K562 (cell line): ENCODE measurements around the gene CD160. TPM values are rescaled to one million over a fixed set of nuclear protein-coding genes. Genes with fewer than 3 reads are reported as not detected.
"Not testable (repeated sequence)": the region's sequence is repeated elsewhere in the genome, so short reads cannot be mapped to it uniquely, and the experiment has no call there.

ENCODE experiments used
- ATAC-seq: fragments of 200-7000 bp; cut with Tn5 transposase; 3 replicates; pipeline ENCODE4 v1.9.1; 2020; ENCODE audit warnings: moderate library complexity
- BruUV-seq: library from RNA; stranded (reverse); fragments of 400-500 nt; replicated peaks from 2 replicates; lab custom pipeline; 2021; lab: Mats Ljungman, UMichigan
- CTCF ChIA-PET: fragments of 300-600 bp; formaldehyde crosslinking; extraction: SDS; loops from one replicate; lab custom pipeline; 2021; ENCODE audit warnings: low intra/inter-chr PET ratio; lab: Yijun Ruan, JAX
- POLR2A ChIA-PET: fragments of 300-600, 350-650 bp; sonication (Branson Sonifier 250); formaldehyde crosslinking; extraction: SDS; loops from one replicate; lab custom pipeline; 2021; ENCODE audit warnings: antibody characterized with exemption, inconsistent platforms; lab: Yijun Ruan, JAX
- DNase-seq, 4 experiments: peaks; one replicate each; pipeline versions ENCODE4 v3.0.0 to v3.0.0-alpha.2; 2011 to 2018; ENCODE audit warnings: low spot score in 3 of 4, mixed read lengths in 3 of 4; ENCODE audit errors: extremely low read depth in 1 of 4
- FAIRE-seq: peaks from 2 replicates; lab custom pipeline; 2011; peaks lifted over from hg19 to GRCh38; lab: Jason Lieb, UNC
- H2AFZ ChIP-seq: 2 replicates; pipeline ENCODE4 v1.6.0; 2011; ENCODE audit warnings: low read depth, low read length, control low read depth, inconsistent platforms
- H3K27ac ChIP-seq: fragments of 200-600 bp; 3 replicates; pipeline ENCODE4 v1.8.0; 2011; ENCODE audit warnings: low read depth, mild to moderate bottlenecking, control low read depth, inconsistent platforms, low read length, moderate library complexity, mixed read lengths; ENCODE audit errors: extremely low read depth
- H3K27me3 ChIP-seq, 2 experiments: fragments of 300-600 bp in 1 of 2; 2 replicates in 1 of 2; 3 replicates in 1 of 2; pipeline versions ENCODE4 v1.6.0 to v1.8.0; 2011; ENCODE audit warnings: inconsistent platforms in 2 of 2, low read length in 2 of 2, mild to moderate bottlenecking in 1 of 2, mixed read lengths in 1 of 2, moderate library complexity in 1 of 2; ENCODE audit not compliant: control insufficient read depth in 2 of 2, insufficient read depth in 2 of 2
- H3K36me3 ChIP-seq: fragments of 300-600 bp; 3 replicates; pipeline ENCODE4 v1.8.0; 2011; ENCODE audit warnings: mild to moderate bottlenecking, low read length, inconsistent platforms; ENCODE audit not compliant: control insufficient read depth, insufficient read depth
- H3K4me1 ChIP-seq, 2 experiments: fragments of 200-600 bp in 1 of 2; replicated peaks in 1 of 2; 2 replicates in 1 of 2; 3 replicates in 1 of 2; pipeline versions ENCODE4 v1.5.1 to v1.8.0; 2011; ENCODE audit warnings: inconsistent platforms in 2 of 2, low read length in 2 of 2, mild to moderate bottlenecking in 1 of 2, mixed read lengths in 1 of 2, moderate library complexity in 1 of 2; ENCODE audit not compliant: control insufficient read depth in 2 of 2, insufficient read depth in 2 of 2
- H3K4me2 ChIP-seq: 2 replicates; pipeline ENCODE4 v1.6.1; 2011; ENCODE audit warnings: low read length, control low read depth, inconsistent platforms, mixed read lengths; ENCODE audit not compliant: insufficient read depth
- H3K4me3 ChIP-seq: fragments of 200-600 bp; sonication (generic), shearing (Covaris generic); 2 replicates; pipeline ENCODE4 v1.5.1; 2016; ENCODE audit warnings: control low read depth, inconsistent platforms
- H3K79me2 ChIP-seq: fragments of 200-600 bp; 3 replicates; pipeline ENCODE4 v1.8.0; 2011; ENCODE audit warnings: low read length, inconsistent platforms; ENCODE audit not compliant: control insufficient read depth, insufficient read depth
- H3K9ac ChIP-seq, 2 experiments: 2 replicates each; pipeline versions ENCODE4 v1.6.0 to v1.6.1; 2011; ENCODE audit warnings: low read depth in 2 of 2, low read length in 2 of 2, control low read depth in 1 of 2, inconsistent platforms in 1 of 2, mild to moderate bottlenecking in 1 of 2, mixed read lengths in 1 of 2; ENCODE audit not compliant: insufficient read depth in 1 of 2
- H3K9me1 ChIP-seq: one replicate; pipeline ENCODE4 v1.6.0; 2011; ENCODE audit warnings: inconsistent platforms, mild to moderate bottlenecking, low read length, moderate library complexity; ENCODE audit not compliant: control insufficient read depth, insufficient read depth
- H3K9me3 ChIP-seq: replicated peaks from 2 replicates; pipeline ENCODE4 v1.5.1; 2011; ENCODE audit warnings: low read depth, low read length, inconsistent platforms; ENCODE audit not compliant: control insufficient read depth, insufficient read depth
- H4K20me1 ChIP-seq: replicated peaks from 2 replicates; pipeline ENCODE4 v1.6.1; 2011; ENCODE audit warnings: low read length, inconsistent platforms, mixed read lengths; ENCODE audit not compliant: control insufficient read depth, insufficient read depth
- CTCFL ChIP-seq: IDR thresholded peaks from 2 replicates; pipeline ENCODE4 v1.6.1; 2011; ENCODE audit warnings: borderline replicate concordance, low read depth, mild to moderate bottlenecking, moderate library complexity, low read length; ENCODE audit not compliant: insufficient read depth, poor library complexity, severe bottlenecking
- FOXA3 ChIP-seq, 2 experiments: fragments of 450-650 bp in 1 of 2; sonication (generic) in 1 of 2; formaldehyde crosslinking; IDR thresholded peaks in 1 of 2; conservative IDR thresholded peaks in 1 of 2; 2 replicates each; pipeline versions ENCODE4 v1.4.0 to v1.8.0; 2020 to 2022; ENCODE audit warnings: mild to moderate bottlenecking in 2 of 2, missing genetic modification reagents in 1 of 2
- HEY1 ChIP-seq: fragments of 250-450 bp; sonication (Bioruptor Pico); IDR thresholded peaks from 2 replicates; pipeline ENCODE4 v1.5.0; 2020; ENCODE audit warnings: mild to moderate bottlenecking, moderate library complexity, borderline replicate concordance
- PPARD ChIP-seq: fragments of 250-450 bp; sonication (Bioruptor Pico); IDR thresholded peaks from 2 replicates; pipeline ENCODE4 v1.8.0; 2022; ENCODE audit warnings: inconsistent platforms, mild to moderate bottlenecking, moderate library complexity
- SAFB2 ChIP-seq: fragments of 200-400 bp; formaldehyde crosslinking; IDR thresholded peaks from 2 replicates; pipeline ENCODE4 v1.6.1; 2018; ENCODE audit warnings: borderline replicate concordance, low read length, low read depth, moderate library complexity; ENCODE audit not compliant: severe bottlenecking
- XRCC3 ChIP-seq: fragments of 450-650 bp; IDR thresholded peaks from 2 replicates; pipeline ENCODE4 v1.6.1; 2017; ENCODE audit warnings: mild to moderate bottlenecking, moderate library complexity
- ZNF395 ChIP-seq: fragments of 200-800 bp; sonication (Bioruptor generic); IDR thresholded peaks from 2 replicates; pipeline ENCODE4 v1.6.1; 2017; ENCODE audit warnings: missing genetic modification characterization, missing compliant biosample characterization
- ZNF57 ChIP-seq: fragments of 450-650 bp; formaldehyde crosslinking; IDR thresholded peaks from 2 replicates; pipeline ENCODE4 v1.4.0; 2020; ENCODE audit warnings: mild to moderate bottlenecking, moderate library complexity
- ZNF766 ChIP-seq: fragments of 200-800 bp; sonication (Bioruptor generic); conservative IDR thresholded peaks from 2 replicates; pipeline ENCODE4 v1.6.1; 2016; ENCODE audit warnings: missing genetic modification characterization, missing compliant biosample characterization
- WGBS: fragments of 100-300 bp; shearing (Covaris generic); methylation state at CpG from one replicate; pipeline ENCODE4 v1.1.6; 2016; ENCODE audit warnings: low coverage, mixed read lengths; ENCODE audit not compliant: insufficient coverage; ENCODE audit errors: missing lambda C conversion rate; 5-methylcytosine and 5-hydroxymethylcytosine counted together
- in situ Hi-C: fragments of 300-500 bp; cut with MboI; formaldehyde crosslinking; loops from 4 replicates; pipeline ENCODE4 v1.15.0; 2018; ENCODE audit warnings: inconsistent platforms, mixed read lengths
- intact Hi-C: fragments of 100-400 bp; cut with micrococcal nuclease; formaldehyde crosslinking; loops from 2 replicates; pipeline ENCODE4 v1.14.2; 2022
- polyA plus RNA-seq, 8 experiments: library from polyadenylated mRNA; depleted of rRNA in 4 of 8; stranded (reverse) in 5 of 8; unstranded in 3 of 8; fragments of >200 nt; fragmentation: Nextera tagmentation in 2 of 8; fragmentation: Illumina TruSeq in 1 of 8; extraction: Ambion mirVana in 2 of 8; extraction: Trizol in 1 of 8; gene quantifications; 2 replicates each; pipeline versions ENCODE4 v1.2.1 to v1.2.3, GENCODE V29; 2011 to 2014; ENCODE audit warnings: inconsistent platforms in 1 of 8, missing spikeins in 1 of 8
- total RNA-seq, 7 experiments: library from RNA; depleted of rRNA in 6 of 7; stranded (reverse); fragments of >200 nt in 6 of 7; fragmentation: Illumina TruSeq in 2 of 7; extraction: Trizol in 2 of 7; gene quantifications; 2 replicates each; pipeline versions ENCODE4 v1.2.1 to v1.2.3, GENCODE V29; 2011 to 2021; ENCODE audit warnings: low replicate concordance in 1 of 7
- TF ChIP-seq, protein P1 (sequence below): fragments of 450-650 bp; IDR thresholded peaks from 2 replicates; pipeline ENCODE4 v1.6.1; 2014; ENCODE audit warnings: low read depth, mild to moderate bottlenecking, moderate library complexity, borderline replicate concordance

The CD160 gene
- total and polyA plus RNA-seq, 9 of the 15 experiments (the other 6 are each of a cell fraction or from before 2014, with no cell fraction given): 0.01 TPM; not detected in 8

DNA sequence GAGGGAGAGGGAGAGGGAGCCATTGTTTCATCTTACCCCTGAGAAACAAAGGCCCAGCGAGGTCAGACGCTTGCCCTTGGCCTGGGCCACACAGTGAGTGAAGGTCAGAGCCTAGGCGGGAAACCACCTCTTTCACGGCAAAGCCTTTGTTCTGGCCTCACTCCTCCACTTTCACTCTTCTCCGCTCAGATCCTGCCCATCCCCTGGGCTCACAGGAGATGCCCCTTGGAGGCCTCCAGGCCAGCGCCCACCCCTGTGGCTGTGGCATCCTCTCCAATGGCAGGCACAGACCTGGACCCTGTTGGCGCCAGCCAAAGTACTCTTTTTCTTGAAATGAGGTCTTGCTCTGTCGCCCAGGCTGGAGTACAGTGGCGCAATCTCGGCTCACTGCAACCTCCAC lies 48.7 kb downstream of the CD160 start:
- ATAC-seq, H2AFZ ChIP-seq, in situ Hi-C loops, H3K4me2 ChIP-seq, H3K27me3 ChIP-seq, CTCF ChIA-PET, DNase-seq, BruUV-seq, H3K9ac ChIP-seq, intact Hi-C loops, FAIRE-seq, H3K79me2 ChIP-seq, POLR2A ChIA-PET, H4K20me1 ChIP-seq, H3K4me3 ChIP-seq, H3K27ac ChIP-seq, H3K9me1 ChIP-seq, H3K4me1 ChIP-seq, H3K9me3 ChIP-seq: not testable (repeated sequence)
- H3K36me3 ChIP-seq: peaks cover 17% of the 10 kb centered on the region; the same call in 1 of the 3 replicates
- WGBS: 92% methylated on average over 6 of the region's 10 CpGs

GRCh38 chr1:145771056-145771455 lies 51.8 kb downstream of the CD160 start:
- FAIRE-seq (no peak), ATAC-seq (no peak), DNase-seq (no peak)
- in situ Hi-C loops: no loop called here
- Histone ChIP-seq H3K4me2 (no peak overlapping the region), H3K4me1 (peaks cover 0 to 3% of the 10 kb centered on the region in 2 experiments; a peak in 2 of 5 replicates), H3K27ac (no peak overlapping the region), H4K20me1 (no peaks in the 10 kb centered on the region), H2AFZ (no peak overlapping the region), H3K36me3 (peaks cover 22% of the 10 kb centered on the region; the same call in 1 of the 3 replicates), H3K27me3 (no peaks in the 10 kb centered on the region), H3K79me2 (no peaks in the 10 kb centered on the region), H3K4me3 (no peak overlapping the region), H3K9me1 (no peaks in the 10 kb centered on the region), H3K9ac (no peak overlapping the region), H3K9me3 (no peaks in the 10 kb centered on the region)
- ChIA-PET POLR2A (no interaction called here), CTCF (no interaction called here)
- WGBS: 67% methylated on average over 1 of the region's 1 CpG
- no TSS peak for BruUV-seq
- TF ChIP-seq XRCC3 (no peak), HEY1 (CRISPR knock-in tag) (no peak), CTCFL (no peak), ZNF57 (CRISPR knock-in tag) (no peak), SAFB2 (no peak), PPARD (CRISPR knock-in tag) (no peak), ZNF766 (CRISPR knock-in tag) (no peak), ZNF395 (CRISPR knock-in tag) (no peak), FOXA3 (CRISPR knock-in tag; conservative IDR thresholded peaks at IDR 0.05 in 1 of 2, IDR thresholded peaks at IDR 0.05 in 1 of 2) (no peak)
- TF ChIP-seq, protein P1, sequence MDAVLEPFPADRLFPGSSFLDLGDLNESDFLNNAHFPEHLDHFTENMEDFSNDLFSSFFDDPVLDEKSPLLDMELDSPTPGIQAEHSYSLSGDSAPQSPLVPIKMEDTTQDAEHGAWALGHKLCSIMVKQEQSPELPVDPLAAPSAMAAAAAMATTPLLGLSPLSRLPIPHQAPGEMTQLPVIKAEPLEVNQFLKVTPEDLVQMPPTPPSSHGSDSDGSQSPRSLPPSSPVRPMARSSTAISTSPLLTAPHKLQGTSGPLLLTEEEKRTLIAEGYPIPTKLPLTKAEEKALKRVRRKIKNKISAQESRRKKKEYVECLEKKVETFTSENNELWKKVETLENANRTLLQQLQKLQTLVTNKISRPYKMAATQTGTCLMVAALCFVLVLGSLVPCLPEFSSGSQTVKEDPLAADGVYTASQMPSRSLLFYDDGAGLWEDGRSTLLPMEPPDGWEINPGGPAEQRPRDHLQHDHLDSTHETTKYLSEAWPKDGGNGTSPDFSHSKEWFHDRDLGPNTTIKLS: no peak
- intact Hi-C loops: no loop called here
